ENCODE data around the gene SMIM20.
"Not testable (repeated sequence)": the region's sequence is repeated elsewhere in the genome, so short reads cannot be mapped to it uniquely, and the experiment has no call there.

Gene SMIM20

GRCh38 chr4:25913851-25914669 lies at the start of gene SMIM20:
Gene SMIM20 (plus strand): TSS chr4:25914220. CDS start chr4:25914314, 94 bp downstream.
- peak within 1 kb of the TSS; percentile 95 for H3K27ac Mint-ChIP-seq
- H3K4me1 Mint-ChIP-seq (ENCODE audit: low read depth): peaks cover 29% of the 10 kb centered on the region
- peaks cover 2% of the 10 kb centered on the region for H3K27me3 Mint-ChIP-seq
- peak within 1 kb of the TSS; percentile 85 for H3K4me3 Mint-ChIP-seq
- peaks cover 3% of the 10 kb centered on the region for H3K9me3 Mint-ChIP-seq
- peaks cover 5% of the 10 kb centered on the region for H3K36me3 Mint-ChIP-seq (ENCODE audit: low read depth)

- no peak overlapping the region for H3K4me3 Mint-ChIP-seq
- H3K36me3 Mint-ChIP-seq (ENCODE audit: low read depth): peaks cover 3% of the 10 kb centered on the region
- peaks cover 19% of the 10 kb centered on the region for H3K4me1 Mint-ChIP-seq (ENCODE audit: low read depth)
- H3K27ac Mint-ChIP-seq: no peak overlapping the region
- no peaks in the 10 kb centered on the region for H3K9me3 Mint-ChIP-seq
- no peaks in the 10 kb centered on the region for H3K27me3 Mint-ChIP-seq
These were observed 48.4 kb upstream of the SMIM20 start for GRCh38 chr4:25865586-25865985.

GRCh38 chr4:25866401-25866800 lies 47.6 kb upstream of the SMIM20 start:
- peaks cover 14% of the 10 kb centered on the region for H3K4me1 Mint-ChIP-seq (ENCODE audit: low read depth)
- H3K4me3 Mint-ChIP-seq; H3K9me3 Mint-ChIP-seq; H3K27me3 Mint-ChIP-seq; H3K36me3 Mint-ChIP-seq (ENCODE audit: low read depth): not testable (repeated sequence)
- peak overlapping the region; percentile 21 for H3K27ac Mint-ChIP-seq

DNA sequence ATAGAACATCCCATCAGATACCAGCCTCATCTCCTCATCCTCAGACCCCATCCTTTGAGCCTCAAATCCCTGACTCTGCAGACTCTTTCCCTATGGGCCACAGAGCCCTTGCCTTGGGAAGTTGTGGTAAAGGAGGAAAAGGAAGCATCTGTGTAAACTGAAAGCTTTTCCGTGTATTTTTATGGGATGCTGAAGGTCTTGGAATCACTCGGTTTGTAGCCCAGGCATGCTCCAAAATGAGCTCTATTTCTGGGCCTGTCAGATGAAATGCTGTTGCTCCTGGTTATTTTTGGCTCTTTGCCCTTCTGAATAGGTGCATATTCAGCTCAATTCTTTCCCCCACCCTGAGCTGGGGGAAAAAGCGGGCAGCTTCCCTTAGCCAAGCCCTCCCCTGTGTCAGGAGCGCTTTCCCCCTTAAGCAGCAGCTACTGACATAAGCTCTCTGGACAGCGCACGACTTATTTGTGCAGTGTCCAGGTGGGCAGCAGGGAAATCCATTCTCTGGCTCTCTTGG lies 46.2 kb upstream of the SMIM20 start:
- H3K9me3 Mint-ChIP-seq: no peaks in the 10 kb centered on the region
- no peaks in the 10 kb centered on the region for H3K27me3 Mint-ChIP-seq
- no peaks in the 10 kb centered on the region for H3K36me3 Mint-ChIP-seq (ENCODE audit: low read depth)
- peaks cover 8% of the 10 kb centered on the region for H3K4me1 Mint-ChIP-seq (ENCODE audit: low read depth)
- peak overlapping the region; percentile 54 for H3K27ac Mint-ChIP-seq
- no peak overlapping the region for H3K4me3 Mint-ChIP-seq

DNA sequence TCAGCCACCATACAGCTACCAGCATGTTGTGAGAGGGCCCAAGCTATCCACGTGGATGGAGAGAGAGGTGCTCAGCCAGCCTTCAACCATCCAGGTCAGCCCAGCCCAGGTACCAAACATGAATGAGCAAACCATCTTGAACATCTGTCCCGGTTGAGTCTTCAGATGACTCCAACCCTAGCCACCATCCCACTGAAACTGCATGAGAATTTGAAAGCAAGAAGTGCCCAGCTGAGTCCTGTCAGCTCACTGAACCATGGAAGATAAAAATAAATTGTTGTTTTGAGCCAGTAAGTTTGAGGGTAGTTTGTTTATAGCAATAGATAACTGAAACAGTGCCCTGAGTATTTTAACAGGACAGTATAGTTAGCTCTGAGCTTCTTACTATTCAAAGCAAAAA lies 43.9 kb upstream of the SMIM20 start:
- Mint-ChIP-seq H3K4me1 (ENCODE audit: low read depth) (peaks cover 12% of the 10 kb centered on the region), H3K9me3 (no peaks in the 10 kb centered on the region), H3K4me3 (no peak overlapping the region), H3K36me3 (ENCODE audit: low read depth) (no peaks in the 10 kb centered on the region), H3K27ac (no peak overlapping the region), H3K27me3 (no peaks in the 10 kb centered on the region)

DNA sequence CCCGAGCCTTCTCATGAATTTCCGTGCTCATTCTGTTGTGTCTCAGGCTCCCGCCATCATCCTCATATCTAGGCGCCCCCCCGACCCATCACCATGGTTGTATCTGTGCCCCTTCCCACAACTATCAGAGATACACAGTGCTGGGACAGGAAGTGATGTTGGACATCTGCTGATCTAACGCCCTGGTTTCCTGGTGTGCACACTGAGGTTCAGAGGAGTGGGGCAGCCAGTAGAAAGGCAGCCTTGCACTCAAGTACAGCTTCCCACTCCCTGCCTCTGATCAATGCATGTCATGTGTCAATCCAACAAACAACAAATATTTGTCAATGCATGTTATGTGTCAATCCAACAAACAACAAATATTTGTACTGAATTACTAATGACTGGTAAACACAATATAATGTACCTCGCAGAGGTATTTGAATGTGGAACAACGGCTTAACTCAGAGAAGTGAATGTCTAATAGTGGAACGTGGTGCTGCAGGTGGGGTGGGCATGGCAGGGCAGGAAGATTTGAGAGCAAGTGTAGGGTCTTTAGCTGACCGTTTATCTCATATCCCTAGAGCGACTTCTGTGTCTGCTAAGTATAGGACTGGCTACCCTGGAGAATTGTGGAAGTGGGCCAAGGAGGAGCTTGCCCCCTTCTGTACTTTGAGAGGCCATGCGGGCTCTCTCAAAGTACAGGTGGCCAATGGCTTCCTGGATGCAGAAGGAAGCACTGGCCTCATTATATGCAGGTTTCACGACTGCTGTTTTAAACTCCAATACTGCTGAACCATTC lies 41.0 kb upstream of the SMIM20 start:
- Mint-ChIP-seq H3K36me3 (ENCODE audit: low read depth) (no peaks in the 10 kb centered on the region), H3K4me3 (no peak overlapping the region), H3K4me1 (ENCODE audit: low read depth) (peaks cover 15% of the 10 kb centered on the region), H3K27me3 (no peaks in the 10 kb centered on the region), H3K27ac (no peak overlapping the region), H3K9me3 (no peaks in the 10 kb centered on the region)

GRCh38 chr4:25873632-25874129 lies 40.3 kb upstream of the SMIM20 start:
- no peaks in the 10 kb centered on the region for H3K9me3 Mint-ChIP-seq
- H3K4me1 Mint-ChIP-seq (ENCODE audit: low read depth): peaks cover 15% of the 10 kb centered on the region
- no peak overlapping the region for H3K4me3 Mint-ChIP-seq
- H3K27ac Mint-ChIP-seq: no peak overlapping the region
- no peaks in the 10 kb centered on the region for H3K27me3 Mint-ChIP-seq
- no peaks in the 10 kb centered on the region for H3K36me3 Mint-ChIP-seq (ENCODE audit: low read depth)

DNA sequence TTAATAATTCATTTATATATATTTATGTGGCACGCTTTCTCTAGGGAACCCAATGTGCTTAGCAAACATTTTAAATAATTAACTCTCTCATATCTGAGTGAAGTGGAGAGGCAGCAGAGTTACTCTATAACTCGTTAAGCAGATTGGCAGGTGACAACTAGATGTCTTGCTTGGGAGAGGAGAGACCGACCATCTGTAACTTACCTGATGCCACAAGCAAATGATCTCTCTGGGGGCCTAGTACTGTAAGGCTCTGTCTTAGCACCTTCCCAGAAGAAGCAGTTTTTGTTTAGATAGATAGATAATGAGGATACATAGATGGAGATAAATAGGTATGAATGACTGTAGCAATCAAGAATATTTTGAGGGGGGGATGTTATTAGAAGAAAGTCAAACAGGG lies 39.4 kb upstream of the SMIM20 start:
- Mint-ChIP-seq H3K4me3 (no peak overlapping the region), H3K4me1 (ENCODE audit: low read depth) (peaks cover 16% of the 10 kb centered on the region), H3K27ac (no peak overlapping the region), H3K27me3 (no peaks in the 10 kb centered on the region), H3K9me3 (no peaks in the 10 kb centered on the region), H3K36me3 (ENCODE audit: low read depth) (no peaks in the 10 kb centered on the region)

DNA sequence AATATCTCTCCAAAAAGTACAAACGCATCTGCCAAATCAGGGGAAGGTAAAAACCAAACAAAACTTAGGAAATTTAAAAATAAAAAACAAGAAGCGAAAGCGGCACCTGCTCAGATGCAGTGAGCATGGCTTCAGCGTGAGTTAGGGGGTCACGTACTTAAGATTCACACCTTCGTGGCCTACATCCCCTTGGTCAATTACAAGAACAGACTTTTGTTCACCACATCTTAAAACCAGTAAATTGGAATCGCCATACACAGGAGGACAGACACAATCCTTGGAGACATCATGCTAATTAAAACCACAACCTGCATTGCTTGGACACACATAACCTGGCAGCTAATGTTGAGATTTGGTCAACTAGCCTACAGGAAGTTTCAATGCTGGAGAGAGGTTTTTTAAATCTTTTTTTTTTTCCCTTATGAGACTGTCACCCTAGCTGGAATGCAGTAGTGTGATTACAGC lies 38.7 kb upstream of the SMIM20 start:
- no peaks in the 10 kb centered on the region for H3K27me3 Mint-ChIP-seq
- peaks cover 18% of the 10 kb centered on the region for H3K4me1 Mint-ChIP-seq (ENCODE audit: low read depth)
- no peaks in the 10 kb centered on the region for H3K9me3 Mint-ChIP-seq
- H3K4me3 Mint-ChIP-seq: no peak overlapping the region
- H3K27ac Mint-ChIP-seq: no peak overlapping the region
- H3K36me3 Mint-ChIP-seq (ENCODE audit: low read depth): no peaks in the 10 kb centered on the region

DNA sequence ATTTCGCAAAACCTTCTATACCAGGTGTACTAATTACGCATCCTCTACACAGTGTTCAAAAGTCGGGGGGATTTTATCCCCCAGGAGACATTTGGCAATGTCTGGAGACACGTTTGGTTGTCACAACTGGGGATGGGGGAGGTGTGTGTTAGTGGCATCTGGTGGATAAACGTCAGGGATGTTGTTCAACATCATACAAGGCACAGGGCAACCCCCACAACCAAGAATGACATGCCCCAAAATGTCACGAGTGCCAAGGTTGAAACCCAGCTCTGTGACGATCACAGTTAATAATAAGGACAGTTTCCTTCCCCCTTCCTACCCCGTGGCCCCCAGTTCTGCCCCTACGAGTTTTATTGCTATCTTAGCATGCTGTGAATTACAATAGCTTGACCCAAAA lies 35.3 kb upstream of the SMIM20 start:
- Mint-ChIP-seq H3K36me3 (ENCODE audit: low read depth) (no peaks in the 10 kb centered on the region), H3K9me3 (no peaks in the 10 kb centered on the region), H3K4me3 (no peak overlapping the region), H3K27me3 (peaks cover 3% of the 10 kb centered on the region), H3K27ac (no peak overlapping the region), H3K4me1 (ENCODE audit: low read depth) (peaks cover 13% of the 10 kb centered on the region)

DNA sequence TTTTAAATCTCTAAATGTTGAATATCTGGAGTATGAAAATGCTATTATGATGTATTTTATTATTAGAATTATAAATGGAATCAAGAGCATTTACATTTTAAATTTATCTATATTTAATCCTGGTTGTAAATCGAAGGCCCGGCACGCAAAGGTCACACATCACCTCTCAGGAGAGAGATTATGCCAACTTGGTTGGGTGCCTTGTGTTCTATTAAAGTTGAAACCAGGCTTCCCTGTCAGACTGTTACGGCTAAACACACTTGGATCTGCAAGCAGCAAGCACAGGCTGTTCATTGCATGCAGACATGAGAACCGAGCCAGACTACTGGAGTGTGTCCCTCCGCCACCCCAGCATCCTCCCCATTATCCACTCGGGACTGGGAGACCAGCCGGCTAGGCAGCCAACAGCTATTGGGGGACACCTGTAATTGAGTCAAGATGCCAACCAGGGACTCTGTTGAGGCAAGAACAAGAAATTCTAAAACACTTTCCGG lies 34.9 kb upstream of the SMIM20 start:
- no peaks in the 10 kb centered on the region for H3K36me3 Mint-ChIP-seq (ENCODE audit: low read depth)
- H3K27me3 Mint-ChIP-seq: peaks cover 5% of the 10 kb centered on the region
- H3K4me3 Mint-ChIP-seq: no peak overlapping the region
- peaks cover 14% of the 10 kb centered on the region for H3K4me1 Mint-ChIP-seq (ENCODE audit: low read depth)
- no peaks in the 10 kb centered on the region for H3K9me3 Mint-ChIP-seq
- H3K27ac Mint-ChIP-seq: no peak overlapping the region

GRCh38 chr4:25879587-25879986 lies 34.4 kb upstream of the SMIM20 start:
- peaks cover 14% of the 10 kb centered on the region for H3K4me1 Mint-ChIP-seq (ENCODE audit: low read depth)
- H3K27me3 Mint-ChIP-seq: peaks cover 7% of the 10 kb centered on the region
- H3K27ac Mint-ChIP-seq: no peak overlapping the region
- H3K4me3 Mint-ChIP-seq: no peak overlapping the region
- no peaks in the 10 kb centered on the region for H3K9me3 Mint-ChIP-seq
- H3K36me3 Mint-ChIP-seq (ENCODE audit: low read depth): no peaks in the 10 kb centered on the region

DNA sequence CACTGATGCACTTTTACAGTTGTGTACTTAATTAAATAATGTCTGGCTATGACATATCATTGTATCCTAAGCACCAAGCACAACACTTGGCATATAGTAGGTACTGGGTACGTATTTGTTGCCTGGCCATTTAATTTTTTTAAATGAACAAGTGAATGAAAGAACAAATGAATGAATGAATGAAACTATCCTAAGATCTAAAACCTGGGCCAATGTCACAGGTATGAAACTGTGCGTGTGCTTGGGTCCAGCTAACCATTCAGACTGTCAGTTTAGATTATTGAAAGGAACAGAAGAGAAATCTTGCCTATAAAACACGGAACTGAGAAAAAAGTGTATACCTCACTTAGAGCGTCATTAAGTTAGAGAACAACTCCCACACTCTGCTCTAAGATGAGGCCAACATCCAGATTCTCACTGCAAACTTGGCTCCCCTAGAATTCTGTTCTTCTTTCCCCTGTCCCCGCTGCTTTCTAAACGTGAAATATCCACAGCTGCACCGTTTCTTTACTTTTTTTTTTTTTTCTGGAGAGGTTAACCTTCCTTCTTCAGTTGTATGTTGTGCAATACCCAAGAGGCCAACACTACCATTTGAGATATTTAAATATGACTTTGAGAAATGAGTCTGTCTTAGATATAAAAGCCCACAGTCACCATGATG lies 33.9 kb upstream of the SMIM20 start:
- H3K4me3 Mint-ChIP-seq: no peak overlapping the region
- no peaks in the 10 kb centered on the region for H3K9me3 Mint-ChIP-seq
- no peak overlapping the region for H3K27ac Mint-ChIP-seq
- H3K36me3 Mint-ChIP-seq (ENCODE audit: low read depth): no peaks in the 10 kb centered on the region
- peaks cover 14% of the 10 kb centered on the region for H3K4me1 Mint-ChIP-seq (ENCODE audit: low read depth)
- H3K27me3 Mint-ChIP-seq: peaks cover 7% of the 10 kb centered on the region

- Mint-ChIP-seq H3K27ac (no peak overlapping the region), H3K4me1 (ENCODE audit: low read depth) (peaks cover 14% of the 10 kb centered on the region), H3K4me3 (no peak overlapping the region), H3K9me3 (no peaks in the 10 kb centered on the region), H3K27me3 (peaks cover 7% of the 10 kb centered on the region), H3K36me3 (ENCODE audit: low read depth) (no peaks in the 10 kb centered on the region)
These were observed 32.8 kb upstream of the SMIM20 start for GRCh38 chr4:25881193-25881592.
